Measurements from ENCODE around the gene HMX2. TPM values are rescaled to one million over a fixed set of nuclear protein-coding genes. Genes with fewer than 3 reads are reported as not detected.
A peak's percentile ranks its signal among the peaks of the same experiment; 100 is the strongest.

The HMX2 gene
- polyA plus RNA-seq, 1 donor (not counting 4 experiments of a cell fraction or from before 2014, with no cell fraction given): not detected

DNA sequence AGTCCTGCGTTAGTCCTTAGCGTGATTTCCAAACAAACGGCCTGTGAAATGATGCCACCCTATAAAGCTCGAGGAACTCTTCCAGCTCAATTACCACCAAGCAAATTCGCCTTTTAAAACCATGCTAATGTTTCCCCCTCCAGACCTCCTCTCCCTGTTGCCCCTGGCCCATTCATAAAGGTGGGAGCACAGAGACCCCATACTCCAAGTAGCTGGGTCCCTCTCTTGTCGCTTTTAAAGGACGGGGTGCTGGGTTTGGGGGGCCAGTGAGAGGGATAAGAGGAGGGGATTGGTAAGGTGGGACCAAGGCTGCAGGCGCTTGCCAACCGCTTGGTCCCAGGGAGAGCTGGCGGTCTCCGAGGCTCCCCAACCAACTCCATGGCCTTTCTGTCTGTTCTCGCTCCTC is 1.2 kb downstream of the HMX2 start:
- dilution Hi-C loops (cut with MboI; ENCODE audit: extremely low pct_ligation_motif_present, low sequenced_read_pairs): no loop called here
- no peaks in the 10 kb centered on the region for H3K36me3 ChIP-seq (ENCODE audit: control insufficient read depth in 2 of 2, extremely low read depth in 1 of 2, insufficient read depth in 2 of 2, low read length in 2 of 2)
- no peak overlapping the region for H3K27ac ChIP-seq (ENCODE audit: control insufficient read depth, insufficient read depth, low read length)
- no peak overlapping the region for H3K9ac ChIP-seq (ENCODE audit: control insufficient read depth, extremely low read depth, insufficient read depth, low read length)
- H3K9me3 ChIP-seq (ENCODE audit: control insufficient read depth, low read depth, low read length): no peaks in the 10 kb centered on the region
- peak; percentile 23 for TF ChIP-seq EZH2 (IDR thresholded peaks at IDR 0.05; ENCODE audit: low read length)
- TF ChIP-seq, protein P1, sequence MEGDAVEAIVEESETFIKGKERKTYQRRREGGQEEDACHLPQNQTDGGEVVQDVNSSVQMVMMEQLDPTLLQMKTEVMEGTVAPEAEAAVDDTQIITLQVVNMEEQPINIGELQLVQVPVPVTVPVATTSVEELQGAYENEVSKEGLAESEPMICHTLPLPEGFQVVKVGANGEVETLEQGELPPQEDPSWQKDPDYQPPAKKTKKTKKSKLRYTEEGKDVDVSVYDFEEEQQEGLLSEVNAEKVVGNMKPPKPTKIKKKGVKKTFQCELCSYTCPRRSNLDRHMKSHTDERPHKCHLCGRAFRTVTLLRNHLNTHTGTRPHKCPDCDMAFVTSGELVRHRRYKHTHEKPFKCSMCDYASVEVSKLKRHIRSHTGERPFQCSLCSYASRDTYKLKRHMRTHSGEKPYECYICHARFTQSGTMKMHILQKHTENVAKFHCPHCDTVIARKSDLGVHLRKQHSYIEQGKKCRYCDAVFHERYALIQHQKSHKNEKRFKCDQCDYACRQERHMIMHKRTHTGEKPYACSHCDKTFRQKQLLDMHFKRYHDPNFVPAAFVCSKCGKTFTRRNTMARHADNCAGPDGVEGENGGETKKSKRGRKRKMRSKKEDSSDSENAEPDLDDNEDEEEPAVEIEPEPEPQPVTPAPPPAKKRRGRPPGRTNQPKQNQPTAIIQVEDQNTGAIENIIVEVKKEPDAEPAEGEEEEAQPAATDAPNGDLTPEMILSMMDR (optimal IDR thresholded peaks at IDR 0.05 in 1 of 3, IDR thresholded peaks at IDR 0.05 in 1 of 3, conservative IDR thresholded peaks at IDR 0.05 in 1 of 3; ENCODE audit: extremely low read depth in 1 of 3, insufficient read depth in 2 of 3, low read length in 3 of 3): no peak
- peaks cover 80% of the 10 kb centered on the region for H3K27me3 ChIP-seq (ENCODE audit: control insufficient read depth, extremely low read depth, insufficient read depth, low read length)
- H3K4me3 ChIP-seq (ENCODE audit: control insufficient read depth in 2 of 3, extremely low read depth in 1 of 3, insufficient read depth in 2 of 3, low read depth in 1 of 3, low read length in 3 of 3): peak overlapping the region in 2 of 3 experiments; percentile 54 to 55
- DNase-seq (ENCODE audit: low read depth, low spot score) (no peak), FAIRE-seq (no peak)
- H3K9me1 ChIP-seq (ENCODE audit: control insufficient read depth, extremely low read depth, insufficient read depth, low read length): no peaks in the 10 kb centered on the region
- peak overlapping the region; percentile 76 for H3K4me2 ChIP-seq (ENCODE audit: control insufficient read depth, extremely low read depth, insufficient read depth, low read depth, low read length)
- no peaks in the 10 kb centered on the region for H4K20me1 ChIP-seq (ENCODE audit: control insufficient read depth, extremely low read depth, insufficient read depth, low read length)
- H3K4me1 ChIP-seq (ENCODE audit: control insufficient read depth, extremely low read depth, insufficient read depth, low read length): peaks cover 9% of the 10 kb centered on the region
- H2AFZ ChIP-seq (ENCODE audit: control insufficient read depth, low read length): no peak overlapping the region
- H3K79me2 ChIP-seq (ENCODE audit: control insufficient read depth, insufficient read depth, low read length): no peaks in the 10 kb centered on the region

DNA sequence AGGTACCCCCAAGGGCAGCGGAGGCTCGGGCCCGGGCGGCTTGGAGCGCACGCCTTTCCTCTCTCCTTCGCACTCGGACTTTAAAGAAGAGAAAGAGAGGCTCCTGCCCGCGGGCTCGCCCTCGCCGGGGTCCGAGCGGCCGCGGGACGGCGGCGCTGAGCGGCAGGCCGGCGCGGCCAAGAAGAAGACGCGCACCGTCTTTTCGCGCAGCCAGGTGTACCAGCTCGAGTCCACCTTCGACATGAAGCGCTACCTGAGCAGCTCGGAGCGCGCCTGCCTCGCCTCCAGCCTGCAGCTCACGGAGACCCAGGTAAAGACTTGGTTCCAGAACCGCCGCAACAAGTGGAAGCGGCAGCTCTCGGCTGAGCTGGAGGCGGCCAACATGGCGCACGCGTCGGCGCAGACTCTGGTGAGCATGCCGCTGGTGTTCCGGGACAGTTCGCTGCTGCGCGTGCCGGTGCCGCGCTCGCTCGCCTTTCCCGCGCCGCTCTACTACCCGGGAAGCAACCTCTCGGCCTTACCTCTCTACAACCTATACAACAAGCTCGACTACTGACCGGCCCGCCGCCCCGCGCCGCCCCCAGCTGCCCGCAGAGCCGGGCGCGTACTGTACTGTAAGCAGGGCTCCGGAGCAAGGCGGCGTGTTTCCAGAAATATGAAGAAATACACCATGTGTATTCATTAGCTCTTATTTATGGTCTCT is 1.8 kb downstream of the HMX2 start:
- FAIRE-seq (no peak), DNase-seq (ENCODE audit: low read depth, low spot score) (no peak)
- Histone ChIP-seq H3K4me1 (ENCODE audit: control insufficient read depth, extremely low read depth, insufficient read depth, low read length) (peaks cover 9% of the 10 kb centered on the region), H3K79me2 (ENCODE audit: control insufficient read depth, insufficient read depth, low read length) (peaks cover 5% of the 10 kb centered on the region), H3K36me3 (ENCODE audit: control insufficient read depth in 2 of 2, extremely low read depth in 1 of 2, insufficient read depth in 2 of 2, low read length in 2 of 2) (no peaks in the 10 kb centered on the region), H3K4me3 (ENCODE audit: control insufficient read depth in 2 of 3, extremely low read depth in 1 of 3, insufficient read depth in 2 of 3, low read depth in 1 of 3, low read length in 3 of 3) (peak overlapping the region; percentile 36 to 55 (median 54)), H3K4me2 (ENCODE audit: control insufficient read depth, extremely low read depth, insufficient read depth, low read depth, low read length) (peak overlapping the region; percentile 76), H3K27ac (ENCODE audit: control insufficient read depth, insufficient read depth, low read length) (no peak overlapping the region), H4K20me1 (ENCODE audit: control insufficient read depth, extremely low read depth, insufficient read depth, low read length) (no peaks in the 10 kb centered on the region), H3K9me3 (ENCODE audit: control insufficient read depth, low read depth, low read length) (no peaks in the 10 kb centered on the region), H2AFZ (ENCODE audit: control insufficient read depth, low read length) (peak overlapping the region; percentile 86), H3K9ac (ENCODE audit: control insufficient read depth, extremely low read depth, insufficient read depth, low read length) (no peak overlapping the region), H3K9me1 (ENCODE audit: control insufficient read depth, extremely low read depth, insufficient read depth, low read length) (no peaks in the 10 kb centered on the region), H3K27me3 (ENCODE audit: control insufficient read depth, extremely low read depth, insufficient read depth, low read length) (peaks cover 75% of the 10 kb centered on the region)
- dilution Hi-C loops (cut with MboI; ENCODE audit: extremely low pct_ligation_motif_present, low sequenced_read_pairs): no loop called here
- TF ChIP-seq, protein P1 (optimal IDR thresholded peaks at IDR 0.05 in 1 of 3, IDR thresholded peaks at IDR 0.05 in 1 of 3, conservative IDR thresholded peaks at IDR 0.05 in 1 of 3; ENCODE audit: extremely low read depth in 1 of 3, insufficient read depth in 2 of 3, low read length in 3 of 3): no peak
- TF ChIP-seq EZH2 (IDR thresholded peaks at IDR 0.05; ENCODE audit: low read length): peak; percentile 29
